Iris pigment epithelial cell (primary cell): ENCODE results near the gene FOXJ1.

Experiments
- DNase-seq: peaks from one replicate; pipeline ENCODE4 v3.0.0-alpha.2; 2011; ENCODE audit warnings: low read depth

The FOXJ1 gene

GRCh38 chr17:76123749-76124581 lies 17.1 kb downstream of the FOXJ1 start:
- DNase-seq: no peak

GRCh38 chr17:76123191-76123499 lies 17.9 kb downstream of the FOXJ1 start:
- DNase-seq: no peak

GRCh38 chr17:76122431-76123190 lies 18.4 kb downstream of the FOXJ1 start:
- DNase-seq: no peak

GRCh38 chr17:76121932-76122430 lies 19.1 kb downstream of the FOXJ1 start:
- peak; percentile 13 for DNase-seq

GRCh38 chr17:76120658-76121008 lies 20.4 kb downstream of the FOXJ1 start:
- no peak for DNase-seq

- no peak for DNase-seq
Observed at GRCh38 chr17:76119409-76120371, 21.4 kb downstream of the FOXJ1 start.

GRCh38 chr17:76115138-76115754 lies 25.8 kb downstream of the FOXJ1 start:
- no peak for DNase-seq

- DNase-seq: no peak
Observed at GRCh38 chr17:76111956-76112355, 29.1 kb downstream of the FOXJ1 start.

GRCh38 chr17:76107509-76107908 lies 33.5 kb downstream of the FOXJ1 start:
- DNase-seq: no peak

- no peak for DNase-seq
Observed at GRCh38 chr17:76106703-76107102, 34.3 kb downstream of the FOXJ1 start.

- DNase-seq: no peak
Observed at GRCh38 chr17:76104896-76105231, 36.2 kb downstream of the FOXJ1 start.

- DNase-seq: no peak
Observed at GRCh38 chr17:76104140-76104895, 36.7 kb downstream of the FOXJ1 start.

GRCh38 chr17:76103274-76104139 lies 37.5 kb downstream of the FOXJ1 start, which contains the start of gene EXOC7:
Gene EXOC7 (minus strand): TSS chr17:76103787. CDS start chr17:76103692, 95 bp downstream.
- DNase-seq: peak; percentile 82

- no peak for DNase-seq
Observed at GRCh38 chr17:76102944-76103273, 38.1 kb downstream of the FOXJ1 start.

GRCh38 chr17:76097716-76098295 lies 43.2 kb downstream of the FOXJ1 start:
- DNase-seq: no peak

GRCh38 chr17:76095943-76096342 lies 45.1 kb downstream of the FOXJ1 start:
- no peak for DNase-seq

GRCh38 chr17:76094046-76094445 lies 47.0 kb downstream of the FOXJ1 start:
- DNase-seq: no peak

- DNase-seq: no peak
Observed at GRCh38 chr17:76092526-76093413, 48.3 kb downstream of the FOXJ1 start.
